HG03571 (cell line): ENCODE data around the gene GRM8.

Experiments
- ATAC-seq: cut with Tn5 transposase; IDR thresholded peaks from one replicate; pipeline ENCODE4 v1.9.1; 2021; ENCODE audit not compliant: unreplicated experiment

GRM8 gene

GRCh38 chr7:127151379-127151778, 101.4 kb downstream of the GRM8 start:
- no peak for ATAC-seq

DNA sequence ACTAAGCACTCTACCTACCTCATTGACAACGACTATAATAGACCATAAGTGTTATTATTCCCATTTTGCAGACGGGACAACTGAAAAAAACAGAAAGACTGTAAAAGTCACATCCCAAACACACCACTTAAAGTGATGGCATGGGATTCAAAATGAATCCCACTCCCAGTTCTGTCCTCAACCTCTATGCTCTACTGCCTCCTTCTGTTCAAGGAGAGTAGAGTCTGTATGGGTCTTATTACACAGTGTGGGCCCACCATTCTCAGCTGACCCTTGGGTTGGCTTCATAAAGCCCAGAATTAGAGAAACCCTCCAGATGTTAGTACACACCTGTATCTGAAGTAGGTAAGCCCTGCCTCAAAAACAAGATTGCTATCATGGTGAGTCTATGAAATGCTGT, 102.2 kb downstream of the GRM8 start:
- no peak for ATAC-seq

- ATAC-seq = no peak
Observed at GRCh38 chr7:127146746-127147536, 105.8 kb downstream of the GRM8 start.

DNA sequence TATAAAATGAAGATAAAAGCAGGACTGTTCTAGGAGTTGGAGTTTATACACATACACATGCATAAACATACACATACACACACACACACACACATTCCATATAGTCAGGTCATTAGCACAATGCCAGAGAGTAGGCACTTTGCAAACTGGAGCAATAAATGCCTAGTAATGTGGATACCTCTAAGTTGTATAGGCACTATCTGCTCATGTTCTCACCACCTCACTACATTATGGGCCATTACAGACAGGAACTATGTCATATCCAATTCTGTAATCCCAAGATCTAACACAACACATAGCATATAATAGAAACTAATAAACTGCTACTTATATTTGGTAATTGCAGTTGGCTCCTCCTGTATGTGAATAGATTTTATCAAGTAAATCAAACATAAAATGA, 115.6 kb downstream of the GRM8 start:
- ATAC-seq = no peak

- no peak for ATAC-seq
Observed at GRCh38 chr7:127135871-127136485, 116.8 kb downstream of the GRM8 start.

GRCh38 chr7:127123220-127123619, 129.5 kb downstream of the GRM8 start:
- ATAC-seq = no peak

DNA sequence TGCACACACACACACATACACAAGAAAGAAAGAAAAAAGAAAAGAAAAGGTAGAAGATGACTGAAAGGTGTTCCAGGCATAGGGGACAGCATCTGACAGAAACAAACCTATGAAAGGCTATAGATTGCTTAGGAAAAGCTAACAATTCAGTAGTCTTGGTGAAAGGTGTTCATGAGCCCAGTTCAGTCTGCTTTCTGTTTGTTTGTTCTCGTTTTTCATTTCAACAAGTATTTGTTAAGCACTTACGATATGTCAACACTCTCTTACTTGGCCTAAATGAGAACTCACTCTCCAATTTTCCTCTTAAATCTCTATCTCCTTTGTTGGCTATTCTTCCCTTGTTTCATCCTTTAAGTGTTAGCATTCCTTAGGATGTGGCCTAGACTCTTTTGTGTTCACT, 133.2 kb downstream of the GRM8 start:
- no peak for ATAC-seq

DNA sequence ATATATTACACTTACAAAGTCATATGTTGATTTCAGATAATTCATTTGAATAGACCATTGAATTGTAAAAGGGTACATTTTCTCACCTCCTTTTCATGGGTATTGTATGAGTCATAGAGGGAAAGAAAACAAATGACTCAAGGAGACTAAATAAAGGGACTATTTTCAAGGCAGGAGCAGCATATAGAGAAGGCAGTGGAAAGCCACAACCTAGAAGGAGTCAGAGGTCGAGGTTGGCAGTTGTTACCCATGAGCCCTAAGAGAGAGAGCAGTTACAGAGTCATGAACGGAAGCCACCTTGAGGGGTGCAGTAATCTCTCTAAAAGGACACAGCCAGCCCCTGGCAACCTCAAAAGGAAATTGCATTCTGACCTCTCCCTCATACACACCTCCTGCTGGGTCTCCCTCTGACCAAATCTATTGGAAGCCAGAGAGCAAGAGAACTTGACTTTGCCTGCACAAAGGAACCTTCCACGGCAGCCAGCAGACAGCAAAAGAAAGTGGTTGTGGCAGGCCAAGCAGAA, 137.9 kb downstream of the GRM8 start:
- ATAC-seq = no peak

DNA sequence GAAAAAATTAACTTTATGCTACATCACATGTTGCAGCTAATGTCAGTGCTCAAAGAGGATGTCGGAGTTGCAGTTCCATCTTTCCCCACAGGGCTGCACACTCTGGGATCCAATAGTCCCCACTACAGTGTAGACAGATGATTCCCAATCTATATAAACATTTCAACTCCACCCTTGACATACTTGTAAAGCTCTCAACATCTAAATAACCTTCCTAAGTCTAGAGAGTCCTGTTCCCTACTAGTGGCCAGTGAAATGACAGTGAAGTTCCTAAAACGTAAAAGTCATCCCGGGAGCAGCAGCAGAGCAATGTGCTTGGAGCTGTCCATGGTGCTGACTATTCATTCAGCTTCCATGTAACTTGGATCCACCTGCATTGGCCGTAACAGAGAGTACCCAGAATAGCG, 145.1 kb downstream of the GRM8 start:
- peak; percentile 85 for ATAC-seq

DNA sequence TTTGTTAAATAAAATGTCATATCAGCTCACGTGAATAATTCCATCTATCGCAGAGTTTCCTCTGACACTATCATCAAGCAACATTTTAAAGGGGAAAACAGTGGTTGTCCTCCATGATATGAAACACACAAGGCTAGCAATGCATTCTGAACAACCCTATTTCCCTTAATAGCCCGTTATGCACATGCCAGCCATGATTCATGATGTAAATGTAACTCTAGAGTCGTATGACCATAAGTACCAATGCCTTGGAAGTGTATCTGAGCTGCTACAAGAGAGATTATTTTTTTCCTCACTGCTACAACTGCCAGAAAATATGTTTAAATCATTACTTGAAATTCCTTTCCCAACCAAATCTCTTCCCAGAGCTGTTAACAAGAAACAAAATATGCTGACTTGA, 159.4 kb downstream of the GRM8 start:
- ATAC-seq = no peak

DNA sequence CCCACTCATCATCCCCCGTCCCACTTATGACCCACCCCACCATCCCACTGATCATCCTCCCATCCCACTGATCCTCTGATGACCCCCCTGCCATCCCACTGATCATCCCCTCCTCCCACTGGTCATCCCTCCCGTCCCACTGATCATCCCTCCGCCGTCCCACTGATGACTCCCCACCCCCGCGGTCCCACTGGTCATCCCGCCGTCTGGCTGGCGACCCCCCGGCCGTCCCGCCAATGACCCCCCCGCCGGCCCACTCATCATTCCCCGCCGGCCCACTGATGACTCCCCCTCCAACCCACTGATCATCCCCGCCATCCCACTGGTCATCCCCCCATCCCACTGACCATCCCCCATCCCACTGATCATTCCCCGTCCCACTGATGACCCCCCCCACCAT, 161.1 kb downstream of the GRM8 start:
- no peak for ATAC-seq

DNA sequence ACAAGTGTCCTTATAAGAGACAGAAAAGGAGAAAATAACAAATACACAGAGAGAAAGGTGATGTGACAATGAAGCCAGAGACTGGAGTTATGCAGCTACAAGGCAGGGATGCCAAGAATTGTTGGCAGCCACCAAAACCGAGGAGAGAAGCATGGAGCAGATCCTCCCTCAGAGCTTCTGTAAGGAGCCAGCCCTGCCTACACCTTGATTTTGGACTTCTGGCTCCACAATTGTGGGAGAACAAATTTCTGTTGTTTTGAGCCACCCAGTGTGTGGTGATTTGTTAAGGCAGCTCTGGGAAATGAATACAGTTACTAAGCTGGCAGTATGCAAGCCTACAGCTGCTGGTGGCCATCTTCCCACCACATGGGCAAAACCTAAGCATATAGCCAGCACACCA, 163.6 kb downstream of the GRM8 start:
- ATAC-seq = no peak

- no peak for ATAC-seq
Observed at GRCh38 chr7:127081539-127081938, 171.2 kb downstream of the GRM8 start.

GRCh38 chr7:127080576-127080975, 172.2 kb downstream of the GRM8 start:
- ATAC-seq = no peak

DNA sequence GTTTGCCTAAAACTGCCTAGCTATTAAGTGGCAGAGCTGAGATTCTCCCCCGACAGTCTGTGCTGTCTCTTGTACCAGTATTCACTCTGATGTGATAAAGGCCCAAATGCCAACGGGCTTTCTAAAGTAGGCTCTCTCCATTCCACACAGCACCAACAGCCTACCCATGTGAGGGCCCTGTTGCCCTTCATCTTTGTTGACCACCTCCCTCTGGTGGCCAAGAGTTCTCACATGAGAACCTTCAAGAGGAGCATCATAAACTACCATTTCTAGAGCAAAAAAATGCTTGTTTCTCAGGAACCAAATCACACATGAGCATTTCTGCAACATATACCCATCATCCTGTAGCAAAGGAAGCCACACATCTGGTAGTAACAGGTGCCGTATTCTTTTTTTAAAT, 185.8 kb downstream of the GRM8 start:
- ATAC-seq = no peak

DNA sequence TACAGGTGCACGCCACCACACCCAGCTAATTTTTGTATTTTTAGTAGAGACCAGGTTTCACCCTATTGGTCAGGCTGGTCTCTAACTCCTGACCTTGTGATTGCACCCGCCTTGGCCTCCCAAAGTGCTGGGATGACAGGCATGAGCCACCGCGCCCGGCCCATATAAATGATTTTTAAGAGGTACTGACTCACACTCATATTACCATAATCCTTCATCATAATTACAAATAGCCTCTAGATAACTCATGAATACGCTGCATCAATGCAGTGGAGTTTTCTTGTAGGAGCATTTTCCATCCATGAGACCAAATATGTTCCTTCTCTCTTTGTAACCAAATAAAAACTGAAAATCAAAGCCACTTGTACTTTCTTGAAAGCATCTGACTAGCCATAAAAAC, 193.3 kb downstream of the GRM8 start:
- no peak for ATAC-seq

GRCh38 chr7:127057918-127058317, 194.8 kb downstream of the GRM8 start:
- no peak for ATAC-seq

DNA sequence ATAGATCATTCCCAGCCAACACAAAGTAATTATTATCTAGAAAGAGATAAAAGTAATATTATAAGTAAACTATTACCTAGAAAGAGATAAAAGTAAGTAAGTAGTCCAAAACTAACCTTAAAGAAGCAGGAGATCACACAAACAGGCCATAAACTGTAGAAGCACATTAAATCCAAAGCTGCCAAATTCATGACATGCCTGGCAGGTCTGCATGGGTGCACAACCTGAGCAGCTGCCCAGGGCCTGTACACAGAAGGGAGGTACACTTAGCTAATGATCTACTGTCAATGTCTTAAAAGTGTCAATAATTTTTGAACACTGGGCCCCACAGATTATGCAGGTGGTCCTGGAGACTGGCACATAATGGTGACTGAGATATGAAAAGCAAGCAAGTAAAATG, 196.5 kb downstream of the GRM8 start:
- ATAC-seq = no peak

DNA sequence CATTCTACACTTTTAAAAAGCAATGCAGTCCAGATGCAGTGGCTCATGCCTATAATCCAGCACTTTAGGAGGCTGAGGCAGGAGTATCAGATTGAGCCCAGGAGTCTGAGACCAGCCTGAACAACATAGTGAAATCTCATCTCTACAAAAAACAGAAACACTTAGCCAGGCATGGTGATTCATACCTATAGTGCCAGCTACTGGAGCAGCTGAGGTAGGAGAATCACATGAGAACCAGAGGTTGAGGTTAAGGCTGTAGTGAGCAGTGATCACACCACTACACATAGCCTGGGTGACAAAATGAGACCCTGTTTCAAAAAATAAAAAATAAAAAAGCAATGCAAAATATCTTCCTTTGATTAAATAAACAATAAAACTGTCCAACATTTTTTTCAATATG, 205.2 kb downstream of the GRM8 start:
- no peak for ATAC-seq

GRCh38 chr7:127041689-127042452, 210.9 kb downstream of the GRM8 start:
- no peak for ATAC-seq

DNA sequence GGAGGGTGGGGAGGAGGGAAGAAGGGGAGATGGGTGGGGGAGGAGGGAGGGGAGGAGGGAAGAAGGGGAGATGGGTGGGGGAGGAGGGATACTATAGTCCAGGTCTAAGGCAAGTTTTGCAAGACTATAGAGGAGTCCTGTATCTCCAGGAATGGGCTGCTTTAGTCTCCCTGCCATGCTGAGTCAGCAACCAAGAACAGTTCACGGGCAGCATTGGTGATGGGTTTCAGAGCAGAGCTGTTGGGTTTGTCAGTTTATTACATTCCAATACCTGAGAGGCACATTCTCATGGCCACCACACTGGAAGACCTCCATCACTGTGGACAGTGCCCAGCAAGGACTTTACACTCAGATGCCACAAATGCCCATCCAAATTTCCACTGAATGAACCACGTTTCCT, 212.7 kb downstream of the GRM8 start:
- ATAC-seq = no peak

- ATAC-seq = no peak
Observed at GRCh38 chr7:127039541-127039940, 213.2 kb downstream of the GRM8 start.
